Measurements from ENCODE around the gene DYNC2I2.

GRCh38 chr9:128702949-128703615, 46.4 kb upstream of the DYNC2I2 start:
- no peak for TF ChIP-seq POLR2A (IDR thresholded peaks at IDR 0.05; ENCODE audit: low read depth, low read length)
- TF ChIP-seq TAF1 (IDR thresholded peaks at IDR 0.05; ENCODE audit: borderline replicate concordance, low read depth, low read length) = no peak

Measured in GM12892 (cell line).